Osteoblast (primary cell): ENCODE results near the gene CTBP2. TPM values are rescaled to one million over a fixed set of nuclear protein-coding genes. Genes with fewer than 3 reads are reported as not detected.

Source experiments
- DNase-seq: peaks from one replicate; pipeline ENCODE4 v3.0.0; 2011; ENCODE audit warnings: low spot score, mixed read lengths; ENCODE audit not compliant: insufficient read length; ENCODE audit errors: missing footprints
- H2AFZ ChIP-seq: 2 replicates; pipeline ENCODE4 v1.6.0; 2011; ENCODE audit warnings: mild to moderate bottlenecking, low read length
- H3K27ac ChIP-seq: 2 replicates; pipeline ENCODE4 v1.5.1; 2011; ENCODE audit warnings: mild to moderate bottlenecking, low read depth, low read length, moderate library complexity
- H3K27me3 ChIP-seq: 2 replicates; pipeline ENCODE4 v1.6.0; 2012; ENCODE audit warnings: mild to moderate bottlenecking, control low read depth, inconsistent platforms, low read length, moderate library complexity; ENCODE audit not compliant: insufficient read depth
- H3K36me3 ChIP-seq: 2 replicates; pipeline ENCODE4 v1.5.1; 2011; ENCODE audit warnings: mild to moderate bottlenecking, low read length, control low read depth, moderate library complexity; ENCODE audit not compliant: insufficient read depth
- H3K4me1 ChIP-seq: 2 replicates; pipeline ENCODE4 v1.5.1; 2011; ENCODE audit warnings: mild to moderate bottlenecking, low read length, control low read depth, moderate library complexity; ENCODE audit not compliant: insufficient read depth
- H3K4me2 ChIP-seq: 2 replicates; pipeline ENCODE4 v1.6.0; 2011; ENCODE audit warnings: mild to moderate bottlenecking, low read length; ENCODE audit not compliant: insufficient read depth
- H3K4me3 ChIP-seq: fragments of 200-600 bp; sonication (generic); 3 replicates; pipeline ENCODE4 v1.5.1; 2012; ENCODE audit warnings: mild to moderate bottlenecking, low read length, inconsistent platforms; ENCODE audit not compliant: insufficient read depth
- H3K79me2 ChIP-seq: 2 replicates; pipeline ENCODE4 v1.6.0; 2012; ENCODE audit warnings: mild to moderate bottlenecking, low read length, control low read depth, inconsistent platforms; ENCODE audit not compliant: insufficient read depth
- H3K9me3 ChIP-seq: 2 replicates; pipeline ENCODE4 v1.5.1; 2011; ENCODE audit warnings: low read depth, low read length, control low read depth
- H4K20me1 ChIP-seq: 2 replicates; pipeline ENCODE4 v1.6.0; 2012; ENCODE audit warnings: mild to moderate bottlenecking, low read length, control low read depth; ENCODE audit not compliant: insufficient read depth
- total RNA-seq: library from RNA; depleted of rRNA; stranded (reverse); fragments of >200 nt; gene quantifications from 2 replicates; pipeline ENCODE4 v1.2.3, GENCODE V29; 2012
- TF ChIP-seq, protein P1 (sequence below): IDR thresholded peaks from 2 replicates; pipeline ENCODE4 v1.5.1; 2011; ENCODE audit warnings: mild to moderate bottlenecking, low read depth, low read length, moderate library complexity; ENCODE audit errors: extremely low read depth

The CTBP2 gene
- total RNA-seq, 1 donor: 65.9 TPM

GRCh38 chr10:125027871-125028869 lies 132.2 kb downstream of the CTBP2 start:
- H2AFZ ChIP-seq: no peak overlapping the region
- peaks cover 6% of the 10 kb centered on the region for H3K36me3 ChIP-seq
- peaks cover 5% of the 10 kb centered on the region for H3K4me1 ChIP-seq
- H3K79me2 ChIP-seq: peaks cover 75% of the 10 kb centered on the region
- no peak overlapping the region for H3K27ac ChIP-seq
- no peaks in the 10 kb centered on the region for H3K9me3 ChIP-seq
- H3K4me2 ChIP-seq: no peak overlapping the region
- H3K4me3 ChIP-seq: no peak overlapping the region
- TF ChIP-seq, protein P1, sequence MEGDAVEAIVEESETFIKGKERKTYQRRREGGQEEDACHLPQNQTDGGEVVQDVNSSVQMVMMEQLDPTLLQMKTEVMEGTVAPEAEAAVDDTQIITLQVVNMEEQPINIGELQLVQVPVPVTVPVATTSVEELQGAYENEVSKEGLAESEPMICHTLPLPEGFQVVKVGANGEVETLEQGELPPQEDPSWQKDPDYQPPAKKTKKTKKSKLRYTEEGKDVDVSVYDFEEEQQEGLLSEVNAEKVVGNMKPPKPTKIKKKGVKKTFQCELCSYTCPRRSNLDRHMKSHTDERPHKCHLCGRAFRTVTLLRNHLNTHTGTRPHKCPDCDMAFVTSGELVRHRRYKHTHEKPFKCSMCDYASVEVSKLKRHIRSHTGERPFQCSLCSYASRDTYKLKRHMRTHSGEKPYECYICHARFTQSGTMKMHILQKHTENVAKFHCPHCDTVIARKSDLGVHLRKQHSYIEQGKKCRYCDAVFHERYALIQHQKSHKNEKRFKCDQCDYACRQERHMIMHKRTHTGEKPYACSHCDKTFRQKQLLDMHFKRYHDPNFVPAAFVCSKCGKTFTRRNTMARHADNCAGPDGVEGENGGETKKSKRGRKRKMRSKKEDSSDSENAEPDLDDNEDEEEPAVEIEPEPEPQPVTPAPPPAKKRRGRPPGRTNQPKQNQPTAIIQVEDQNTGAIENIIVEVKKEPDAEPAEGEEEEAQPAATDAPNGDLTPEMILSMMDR: no peak
- no peak for DNase-seq
- peaks cover 45% of the 10 kb centered on the region for H4K20me1 ChIP-seq
- no peaks in the 10 kb centered on the region for H3K27me3 ChIP-seq

DNA sequence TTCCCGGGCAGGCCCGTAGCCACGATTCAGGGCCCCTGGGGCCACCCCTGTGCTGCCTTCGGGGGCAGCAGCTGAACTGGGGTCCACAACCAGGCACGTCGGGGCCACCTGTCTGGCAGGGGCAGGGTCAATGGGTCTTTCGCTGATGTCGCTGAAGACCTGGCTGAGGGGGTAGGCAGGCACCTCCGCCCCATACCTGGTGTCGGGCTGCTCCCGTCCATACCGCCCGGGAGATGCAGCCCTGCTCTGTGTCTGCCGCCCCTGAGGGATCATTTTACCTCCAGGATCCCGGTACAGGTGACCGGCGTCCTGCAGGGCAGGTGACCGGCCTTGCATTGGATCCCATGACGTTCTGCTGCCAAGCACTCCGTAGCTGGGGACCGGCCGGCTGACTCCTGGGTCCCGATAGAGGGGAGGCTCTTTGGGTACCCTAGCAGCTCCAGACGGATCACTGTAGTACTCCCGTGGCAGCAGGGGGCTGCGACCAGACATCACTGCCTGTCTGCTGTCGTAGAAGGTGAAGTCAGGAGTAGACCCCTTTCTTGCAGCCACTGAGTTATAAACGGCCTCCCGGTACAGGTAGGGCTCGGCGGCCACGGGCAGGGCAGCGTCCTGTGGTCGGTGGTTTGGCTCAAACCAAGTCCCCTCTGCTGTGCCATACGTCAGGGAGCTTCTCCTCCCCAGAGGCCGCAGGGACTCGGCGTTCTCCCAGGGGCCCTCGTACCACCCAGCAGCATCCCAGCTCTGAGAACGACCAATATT lies 133.2 kb downstream of the CTBP2 start:
- H3K9me3 ChIP-seq: no peaks in the 10 kb centered on the region
- peaks cover 5% of the 10 kb centered on the region for H3K4me1 ChIP-seq
- peaks cover 48% of the 10 kb centered on the region for H4K20me1 ChIP-seq
- H2AFZ ChIP-seq: no peak overlapping the region
- TF ChIP-seq, protein P1: no peak
- no peak overlapping the region for H3K27ac ChIP-seq
- H3K36me3 ChIP-seq: peaks cover 14% of the 10 kb centered on the region
- H3K4me2 ChIP-seq: no peak overlapping the region
- no peaks in the 10 kb centered on the region for H3K27me3 ChIP-seq
- no peak for DNase-seq
- H3K4me3 ChIP-seq: no peak overlapping the region
- peaks cover 75% of the 10 kb centered on the region for H3K79me2 ChIP-seq

DNA sequence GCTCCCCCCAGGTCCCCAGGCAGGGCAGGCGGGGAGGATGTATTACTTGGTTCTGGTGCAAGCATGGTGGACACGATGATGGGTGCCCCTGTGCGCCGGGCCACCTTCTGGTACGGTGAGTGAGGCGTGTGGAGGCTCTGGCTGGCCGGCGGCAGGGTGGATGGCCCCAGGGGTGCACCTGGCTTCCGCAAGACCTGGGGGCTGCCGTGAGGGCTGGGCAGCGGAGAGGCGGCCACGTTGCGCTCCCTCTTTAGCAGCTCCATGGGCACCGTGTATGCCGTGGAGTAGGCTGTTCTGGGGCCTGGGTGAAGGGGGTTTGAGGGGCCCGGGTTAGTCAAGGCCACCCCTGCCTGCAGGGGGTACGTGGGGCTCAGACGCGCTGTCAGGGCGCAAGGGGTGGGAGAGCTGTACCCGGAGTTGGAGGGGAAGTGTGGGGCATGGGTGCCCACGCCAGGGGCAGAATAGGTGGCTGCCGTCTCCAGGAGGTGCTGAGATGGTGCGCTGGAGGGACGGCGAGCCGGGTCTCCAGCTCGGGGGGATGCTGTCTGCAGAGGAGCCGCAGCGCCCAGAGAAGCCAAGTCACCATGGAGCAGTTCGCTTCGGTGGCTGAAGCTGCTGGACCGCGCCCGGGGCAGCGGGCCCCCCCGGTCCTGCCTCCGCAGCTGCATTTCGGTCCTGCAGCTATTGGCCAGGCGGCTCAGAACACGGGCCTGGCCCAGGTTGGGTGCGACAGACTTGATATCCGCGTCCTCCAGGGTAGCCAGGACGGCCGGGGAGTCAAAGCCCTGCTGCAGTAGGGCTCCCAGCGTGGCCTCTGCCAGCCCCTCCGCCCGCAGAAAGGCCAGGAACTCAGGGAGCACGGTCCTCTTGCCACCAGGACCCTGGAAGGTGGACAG lies 134.1 kb downstream of the CTBP2 start:
- Histone ChIP-seq H3K4me3 (no peak overlapping the region), H4K20me1 (peaks cover 54% of the 10 kb centered on the region), H3K79me2 (peaks cover 75% of the 10 kb centered on the region), H3K4me2 (no peak overlapping the region), H3K9me3 (no peaks in the 10 kb centered on the region), H3K4me1 (peaks cover 5% of the 10 kb centered on the region), H3K36me3 (peaks cover 14% of the 10 kb centered on the region), H2AFZ (no peak overlapping the region), H3K27me3 (no peaks in the 10 kb centered on the region), H3K27ac (no peak overlapping the region)
- TF ChIP-seq, protein P1: no peak
- DNase-seq: no peak
